ENCODE data around the gene CDYL2. TPM values are rescaled to one million over a fixed set of nuclear protein-coding genes. Genes with fewer than 3 reads are reported as not detected.

CDYL2 gene
- total RNA-seq, 1 experiment from 2014 or later, result 8.2 TPM

GRCh38 chr16:80825365-80825758 is 21.0 kb upstream of the CDYL2 start (continued):
- TF ChIP-seq, protein P1, sequence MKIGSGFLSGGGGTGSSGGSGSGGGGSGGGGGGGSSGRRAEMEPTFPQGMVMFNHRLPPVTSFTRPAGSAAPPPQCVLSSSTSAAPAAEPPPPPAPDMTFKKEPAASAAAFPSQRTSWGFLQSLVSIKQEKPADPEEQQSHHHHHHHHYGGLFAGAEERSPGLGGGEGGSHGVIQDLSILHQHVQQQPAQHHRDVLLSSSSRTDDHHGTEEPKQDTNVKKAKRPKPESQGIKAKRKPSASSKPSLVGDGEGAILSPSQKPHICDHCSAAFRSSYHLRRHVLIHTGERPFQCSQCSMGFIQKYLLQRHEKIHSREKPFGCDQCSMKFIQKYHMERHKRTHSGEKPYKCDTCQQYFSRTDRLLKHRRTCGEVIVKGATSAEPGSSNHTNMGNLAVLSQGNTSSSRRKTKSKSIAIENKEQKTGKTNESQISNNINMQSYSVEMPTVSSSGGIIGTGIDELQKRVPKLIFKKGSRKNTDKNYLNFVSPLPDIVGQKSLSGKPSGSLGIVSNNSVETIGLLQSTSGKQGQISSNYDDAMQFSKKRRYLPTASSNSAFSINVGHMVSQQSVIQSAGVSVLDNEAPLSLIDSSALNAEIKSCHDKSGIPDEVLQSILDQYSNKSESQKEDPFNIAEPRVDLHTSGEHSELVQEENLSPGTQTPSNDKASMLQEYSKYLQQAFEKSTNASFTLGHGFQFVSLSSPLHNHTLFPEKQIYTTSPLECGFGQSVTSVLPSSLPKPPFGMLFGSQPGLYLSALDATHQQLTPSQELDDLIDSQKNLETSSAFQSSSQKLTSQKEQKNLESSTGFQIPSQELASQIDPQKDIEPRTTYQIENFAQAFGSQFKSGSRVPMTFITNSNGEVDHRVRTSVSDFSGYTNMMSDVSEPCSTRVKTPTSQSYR (CRISPR knock-in tag; IDR thresholded peaks at IDR 0.05), result no peak
- TF ChIP-seq MYBL2 (CRISPR knock-in tag; IDR thresholded peaks at IDR 0.05) (no peak), JUN (CRISPR knock-in tag; IDR thresholded peaks at IDR 0.05) (no peak), SP1 (CRISPR knock-in tag; conservative IDR thresholded peaks at IDR 0.05) (no peak), ATF2 (CRISPR knock-in tag; IDR thresholded peaks at IDR 0.05; ENCODE audit: borderline replicate concordance, low read depth) (no peak), USF1 (CRISPR knock-in tag; IDR thresholded peaks at IDR 0.05) (no peak), AR (CRISPR knock-in tag; IDR thresholded peaks at IDR 0.05) (no peak), ZNF425 (CRISPR knock-in tag; conservative IDR thresholded peaks at IDR 0.05) (no peak), NFE2L1 (CRISPR knock-in tag; IDR thresholded peaks at IDR 0.05) (no peak), MXD4 (CRISPR knock-in tag; IDR thresholded peaks at IDR 0.05; ENCODE audit: borderline replicate concordance) (no peak), EMX1 (CRISPR knock-in tag; IDR thresholded peaks at IDR 0.05) (no peak)
- TF ChIP-seq, protein P2, sequence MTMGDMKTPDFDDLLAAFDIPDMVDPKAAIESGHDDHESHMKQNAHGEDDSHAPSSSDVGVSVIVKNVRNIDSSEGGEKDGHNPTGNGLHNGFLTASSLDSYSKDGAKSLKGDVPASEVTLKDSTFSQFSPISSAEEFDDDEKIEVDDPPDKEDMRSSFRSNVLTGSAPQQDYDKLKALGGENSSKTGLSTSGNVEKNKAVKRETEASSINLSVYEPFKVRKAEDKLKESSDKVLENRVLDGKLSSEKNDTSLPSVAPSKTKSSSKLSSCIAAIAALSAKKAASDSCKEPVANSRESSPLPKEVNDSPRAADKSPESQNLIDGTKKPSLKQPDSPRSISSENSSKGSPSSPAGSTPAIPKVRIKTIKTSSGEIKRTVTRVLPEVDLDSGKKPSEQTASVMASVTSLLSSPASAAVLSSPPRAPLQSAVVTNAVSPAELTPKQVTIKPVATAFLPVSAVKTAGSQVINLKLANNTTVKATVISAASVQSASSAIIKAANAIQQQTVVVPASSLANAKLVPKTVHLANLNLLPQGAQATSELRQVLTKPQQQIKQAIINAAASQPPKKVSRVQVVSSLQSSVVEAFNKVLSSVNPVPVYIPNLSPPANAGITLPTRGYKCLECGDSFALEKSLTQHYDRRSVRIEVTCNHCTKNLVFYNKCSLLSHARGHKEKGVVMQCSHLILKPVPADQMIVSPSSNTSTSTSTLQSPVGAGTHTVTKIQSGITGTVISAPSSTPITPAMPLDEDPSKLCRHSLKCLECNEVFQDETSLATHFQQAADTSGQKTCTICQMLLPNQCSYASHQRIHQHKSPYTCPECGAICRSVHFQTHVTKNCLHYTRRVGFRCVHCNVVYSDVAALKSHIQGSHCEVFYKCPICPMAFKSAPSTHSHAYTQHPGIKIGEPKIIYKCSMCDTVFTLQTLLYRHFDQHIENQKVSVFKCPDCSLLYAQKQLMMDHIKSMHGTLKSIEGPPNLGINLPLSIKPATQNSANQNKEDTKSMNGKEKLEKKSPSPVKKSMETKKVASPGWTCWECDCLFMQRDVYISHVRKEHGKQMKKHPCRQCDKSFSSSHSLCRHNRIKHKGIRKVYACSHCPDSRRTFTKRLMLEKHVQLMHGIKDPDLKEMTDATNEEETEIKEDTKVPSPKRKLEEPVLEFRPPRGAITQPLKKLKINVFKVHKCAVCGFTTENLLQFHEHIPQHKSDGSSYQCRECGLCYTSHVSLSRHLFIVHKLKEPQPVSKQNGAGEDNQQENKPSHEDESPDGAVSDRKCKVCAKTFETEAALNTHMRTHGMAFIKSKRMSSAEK (CRISPR knock-in tag; IDR thresholded peaks at IDR 0.05; ENCODE audit: borderline replicate concordance), result no peak
- TF ChIP-seq, protein P3, sequence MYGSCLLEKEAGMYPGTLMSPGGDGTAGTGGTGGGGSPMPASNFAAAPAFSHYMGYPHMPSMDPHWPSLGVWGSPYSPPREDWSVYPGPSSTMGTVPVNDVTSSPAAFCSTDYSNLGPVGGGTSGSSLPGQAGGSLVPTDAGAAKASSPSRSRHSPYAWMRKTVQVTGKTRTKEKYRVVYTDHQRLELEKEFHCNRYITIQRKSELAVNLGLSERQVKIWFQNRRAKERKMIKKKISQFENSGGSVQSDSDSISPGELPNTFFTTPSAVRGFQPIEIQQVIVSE (CRISPR knock-in tag; IDR thresholded peaks at IDR 0.05; ENCODE audit: borderline replicate concordance), result no peak
- TF ChIP-seq, protein P4, sequence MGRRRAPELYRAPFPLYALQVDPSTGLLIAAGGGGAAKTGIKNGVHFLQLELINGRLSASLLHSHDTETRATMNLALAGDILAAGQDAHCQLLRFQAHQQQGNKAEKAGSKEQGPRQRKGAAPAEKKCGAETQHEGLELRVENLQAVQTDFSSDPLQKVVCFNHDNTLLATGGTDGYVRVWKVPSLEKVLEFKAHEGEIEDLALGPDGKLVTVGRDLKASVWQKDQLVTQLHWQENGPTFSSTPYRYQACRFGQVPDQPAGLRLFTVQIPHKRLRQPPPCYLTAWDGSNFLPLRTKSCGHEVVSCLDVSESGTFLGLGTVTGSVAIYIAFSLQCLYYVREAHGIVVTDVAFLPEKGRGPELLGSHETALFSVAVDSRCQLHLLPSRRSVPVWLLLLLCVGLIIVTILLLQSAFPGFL (CRISPR knock-in tag; IDR thresholded peaks at IDR 0.05; ENCODE audit: borderline replicate concordance), result no peak
